H9 (cell line): ENCODE results near the gene UQCRHL. TPM values are rescaled to one million over a fixed set of nuclear protein-coding genes. Genes with fewer than 3 reads are reported as not detected.
"Not testable (repeated sequence)": the region's sequence is repeated elsewhere in the genome, so short reads cannot be mapped to it uniquely, and the experiment has no call there.

Experiments used
- DNase-seq: peaks from one replicate; pipeline ENCODE4 v3.0.0-alpha.2; 2017
- H2AFZ ChIP-seq: one replicate; pipeline ENCODE4 v1.6.1; 2013; ENCODE audit warnings: mild to moderate bottlenecking, low read length, control low read depth, moderate library complexity
- H2AK5ac ChIP-seq: 2 replicates; pipeline ENCODE4 v1.6.1; 2013; ENCODE audit warnings: low read length, control low read depth, mixed read lengths; ENCODE audit not compliant: insufficient read length
- H2BK120ac ChIP-seq: one replicate; pipeline ENCODE4 v1.6.1; 2013; ENCODE audit warnings: low read depth, mild to moderate bottlenecking, low read length, control low read depth, inconsistent platforms; ENCODE audit not compliant: poor library complexity, severe bottlenecking
- H2BK12ac ChIP-seq: 2 replicates; pipeline ENCODE4 v1.6.1; 2013; ENCODE audit warnings: low read length, control low read depth, mixed read lengths, low read depth; ENCODE audit not compliant: insufficient read length
- H2BK15ac ChIP-seq: 2 replicates; pipeline ENCODE4 v1.6.1; 2013; ENCODE audit warnings: low read depth, low read length, control low read depth
- H2BK20ac ChIP-seq: one replicate; pipeline ENCODE4 v1.6.1; 2013; ENCODE audit warnings: low read depth, mild to moderate bottlenecking, low read length, control low read depth, inconsistent platforms; ENCODE audit not compliant: poor library complexity, severe bottlenecking
- H2BK5ac ChIP-seq: 2 replicates; pipeline ENCODE4 v1.6.1; 2013; ENCODE audit warnings: low read length, control low read depth, mixed read lengths; ENCODE audit not compliant: insufficient read length
- H3K14ac ChIP-seq: 2 replicates; pipeline ENCODE4 v1.6.1; 2013; ENCODE audit warnings: low read length, control low read depth; ENCODE audit not compliant: insufficient read depth
- H3K18ac ChIP-seq: 2 replicates; pipeline ENCODE4 v1.6.1; 2013; ENCODE audit warnings: low read depth, mild to moderate bottlenecking, mixed read lengths, low read length, control low read depth; ENCODE audit not compliant: insufficient read length
- H3K23ac ChIP-seq: 2 replicates; pipeline ENCODE4 v1.6.1; 2013; ENCODE audit warnings: low read length, control low read depth, mixed read lengths, low read depth; ENCODE audit not compliant: insufficient read length
- H3K23me2 ChIP-seq: 2 replicates; pipeline ENCODE4 v1.6.1; 2013; ENCODE audit warnings: low read depth, mild to moderate bottlenecking, mixed read lengths, low read length, control low read depth; ENCODE audit not compliant: insufficient read length, poor library complexity, severe bottlenecking
- H3K27ac ChIP-seq: 2 replicates; pipeline ENCODE4 v1.5.1; 2013; ENCODE audit warnings: low read length, control low read depth, mixed read lengths, low read depth; ENCODE audit not compliant: insufficient read length
- H3K27me3 ChIP-seq: 2 replicates; pipeline ENCODE4 v1.6.1; 2013; ENCODE audit warnings: low read length, control low read depth, inconsistent platforms; ENCODE audit not compliant: insufficient read depth
- H3K4ac ChIP-seq: 2 replicates; pipeline ENCODE4 v1.6.1; 2013; ENCODE audit warnings: low read depth, mild to moderate bottlenecking, control low read depth, inconsistent platforms, low read length, moderate library complexity
- H3K4me1 ChIP-seq: 2 replicates; pipeline ENCODE4 v1.6.1; 2013; ENCODE audit warnings: low read length, control low read depth, inconsistent platforms; ENCODE audit not compliant: insufficient read depth
- H3K4me2 ChIP-seq: 2 replicates; pipeline ENCODE4 v1.6.1; 2013; ENCODE audit warnings: low read length, control low read depth, mixed read lengths; ENCODE audit not compliant: insufficient read length, insufficient read depth
- H3K56ac ChIP-seq: 2 replicates; pipeline ENCODE4 v1.6.1; 2013; ENCODE audit warnings: low read depth, mild to moderate bottlenecking, mixed read lengths, low read length, control low read depth; ENCODE audit not compliant: insufficient read length
- H3K79me1 ChIP-seq: 2 replicates; pipeline ENCODE4 v1.6.1; 2013; ENCODE audit warnings: low read depth, mild to moderate bottlenecking, moderate library complexity, low read length, control low read depth, inconsistent platforms; ENCODE audit not compliant: insufficient read depth, poor library complexity, severe bottlenecking
- H3K79me2 ChIP-seq: 2 replicates; pipeline ENCODE4 v1.6.1; 2013; ENCODE audit warnings: low read length, control low read depth, inconsistent platforms; ENCODE audit not compliant: insufficient read depth
- H3K9ac ChIP-seq: 2 replicates; pipeline ENCODE4 v1.6.1; 2013; ENCODE audit warnings: low read length, control low read depth, mixed read lengths; ENCODE audit not compliant: insufficient read length; ENCODE audit errors: extremely low read depth
- H3K9me3 ChIP-seq: one replicate; pipeline ENCODE4 v1.6.1; 2013; ENCODE audit warnings: low read depth, low read length, inconsistent platforms; ENCODE audit not compliant: control insufficient read depth
- H3T11ph ChIP-seq: one replicate; pipeline ENCODE4 v1.6.1; 2013; ENCODE audit warnings: mild to moderate bottlenecking, low read length, control low read depth, inconsistent platforms
- H4K20me1 ChIP-seq: one replicate; pipeline ENCODE4 v1.6.1; 2013; ENCODE audit not compliant: control insufficient read depth, insufficient read length, insufficient read depth
- H4K5ac ChIP-seq: 2 replicates; pipeline ENCODE4 v1.6.1; 2013; ENCODE audit warnings: low read depth, mild to moderate bottlenecking, mixed read lengths, low read length, control low read depth; ENCODE audit not compliant: insufficient read length
- H4K8ac ChIP-seq: replicated peaks from 2 replicates; pipeline ENCODE4 v1.6.1; 2013; ENCODE audit warnings: low read length, control low read depth, mixed read lengths, low read depth; ENCODE audit not compliant: insufficient read length
- H4K91ac ChIP-seq: 2 replicates; pipeline ENCODE4 v1.6.1; 2013; ENCODE audit warnings: low read depth, mild to moderate bottlenecking, moderate library complexity, mixed read lengths, low read length, control low read depth; ENCODE audit not compliant: insufficient read length
- H3K27ac Mint-ChIP-seq, 3 experiments: 2 replicates in 2 of 3; 3 replicates in 1 of 3; pipeline ENCODE4 v1.8.0; 2020 to 2021; ENCODE audit warnings: mixed read lengths in 3 of 3, mild to moderate bottlenecking in 1 of 3, moderate library complexity in 1 of 3
- H3K27me3 Mint-ChIP-seq: 2 replicates; pipeline ENCODE4 v1.8.0; 2021; ENCODE audit warnings: low read depth, mild to moderate bottlenecking, moderate library complexity, mixed read lengths
- H3K36me3 Mint-ChIP-seq, 3 experiments: 2 replicates in 2 of 3; 3 replicates in 1 of 3; pipeline ENCODE4 v1.8.0; 2020 to 2021; ENCODE audit warnings: low read depth in 3 of 3, mixed read lengths in 3 of 3; ENCODE audit not compliant: insufficient read depth in 1 of 3
- H3K4me1 Mint-ChIP-seq, 2 experiments: 2 replicates each; pipeline ENCODE4 v1.8.0; 2020; ENCODE audit warnings: mixed read lengths in 2 of 2
- H3K4me3 Mint-ChIP-seq, 2 experiments: 2 replicates in 1 of 2; 3 replicates in 1 of 2; pipeline ENCODE4 v1.8.0; 2020 to 2021; ENCODE audit warnings: mild to moderate bottlenecking in 2 of 2, mixed read lengths in 2 of 2, moderate library complexity in 1 of 2
- H3K9me3 Mint-ChIP-seq, 2 experiments: 2 replicates in 1 of 2; 3 replicates in 1 of 2; pipeline ENCODE4 v1.8.0; 2020; ENCODE audit warnings: mild to moderate bottlenecking in 2 of 2, mixed read lengths in 2 of 2, moderate library complexity in 1 of 2
- WGBS: extraction: QIAGEN DNeasy Blood & Tissue Kit; methylation state at CpG from one replicate; pipeline ENCODE4 v1.1.7; 2013; ENCODE audit warnings: missing lambda C conversion rate, low lambda C conversion rate, mixed read lengths; ENCODE audit not compliant: insufficient read length; ENCODE audit errors: extremely low coverage; 5-methylcytosine and 5-hydroxymethylcytosine counted together
- total RNA-seq: library from RNA; stranded (reverse); gene quantifications from 2 replicates; pipeline ENCODE4 v1.2.1, GENCODE V29; 2021

UQCRHL gene
- total RNA-seq, 1 experiment from 2014 or later: 2.0 TPM

GRCh38 chr1:15827567-15827966, 20.1 kb upstream of the UQCRHL start:
- not testable (repeated sequence) for H3K79me2 ChIP-seq, H2AFZ ChIP-seq, H4K8ac ChIP-seq, H3K9me3 ChIP-seq, H2BK5ac ChIP-seq, H2AK5ac ChIP-seq, H3K4me2 ChIP-seq, H3K23ac ChIP-seq, H3K27ac ChIP-seq, H2BK120ac ChIP-seq, H3K4me1 ChIP-seq, H3K9me3 Mint-ChIP-seq, DNase-seq, H3K27ac Mint-ChIP-seq, H3K79me1 ChIP-seq, H3K9ac ChIP-seq, H3K18ac ChIP-seq, H4K20me1 ChIP-seq, H3K27me3 Mint-ChIP-seq, H3K4me3 Mint-ChIP-seq, H4K91ac ChIP-seq, H3K27me3 ChIP-seq, H3K36me3 Mint-ChIP-seq, H4K5ac ChIP-seq, H3T11ph ChIP-seq, H2BK12ac ChIP-seq, H3K4ac ChIP-seq, H3K14ac ChIP-seq, H2BK20ac ChIP-seq, H3K56ac ChIP-seq, H3K23me2 ChIP-seq, H2BK15ac ChIP-seq
- WGBS: no CpG with 5 or more reads among the region's 15 CpGs
- H3K4me1 Mint-ChIP-seq: peaks cover 26% of the 10 kb centered on the region in 2 experiments
